Astrocyte (in vitro differentiated cells and primary cell): ENCODE results near the gene SPACA7. TPM values are rescaled to one million over a fixed set of nuclear protein-coding genes. Genes with fewer than 3 reads are reported as not detected.
"Not testable (repeated sequence)": the region's sequence is repeated elsewhere in the genome, so short reads cannot be mapped to it uniquely, and the experiment has no call there.

Experiments
- DNase-seq: peaks from one replicate; pipeline ENCODE4 v3.0.0-alpha.2; 2010; ENCODE audit warnings: low read depth
- FAIRE-seq: peaks from 2 replicates; lab custom pipeline; 2011; peaks lifted over from hg19 to GRCh38; lab: Jason Lieb, UNC
- H2AFZ ChIP-seq: 2 replicates; pipeline ENCODE4 v1.6.0; 2012; ENCODE audit warnings: low read depth, low read length, inconsistent platforms
- H3K27ac ChIP-seq: 2 replicates; pipeline ENCODE4 v1.5.1; 2011; ENCODE audit warnings: low read depth, low read length, inconsistent platforms
- H3K27me3 ChIP-seq: 2 replicates; pipeline ENCODE4 v1.6.0; 2011; ENCODE audit warnings: low read length, inconsistent platforms; ENCODE audit not compliant: insufficient read depth
- H3K36me3 ChIP-seq: 2 replicates; pipeline ENCODE4 v1.5.1; 2011; ENCODE audit warnings: low read length, inconsistent platforms; ENCODE audit not compliant: insufficient read depth
- H3K4me1 ChIP-seq: 2 replicates; pipeline ENCODE4 v1.5.1; 2011; ENCODE audit warnings: low read length, inconsistent platforms; ENCODE audit not compliant: insufficient read depth
- H3K4me2 ChIP-seq: 2 replicates; pipeline ENCODE4 v1.6.0; 2012; ENCODE audit warnings: low read length, inconsistent platforms
- H3K4me3 ChIP-seq: 2 replicates; pipeline ENCODE4 v1.5.1; 2011; ENCODE audit warnings: low read depth, mild to moderate bottlenecking, low read length, inconsistent platforms; ENCODE audit not compliant: insufficient read depth
- H3K79me2 ChIP-seq: 2 replicates; pipeline ENCODE4 v1.6.0; 2012; ENCODE audit warnings: mild to moderate bottlenecking, low read length, inconsistent platforms; ENCODE audit not compliant: insufficient read depth
- H3K9ac ChIP-seq: 2 replicates; pipeline ENCODE4 v1.6.0; 2012; ENCODE audit warnings: mild to moderate bottlenecking, low read length, inconsistent platforms
- H3K9me3 ChIP-seq: 2 replicates; pipeline ENCODE4 v1.5.1; 2012; ENCODE audit warnings: low read depth, mild to moderate bottlenecking, low read length, inconsistent platforms; ENCODE audit not compliant: insufficient read depth
- H4K20me1 ChIP-seq: 2 replicates; pipeline ENCODE4 v1.6.0; 2012; ENCODE audit warnings: low read length, inconsistent platforms; ENCODE audit not compliant: insufficient read depth
- H3K27ac Mint-ChIP-seq: one replicate; pipeline ENCODE4 v1.8.0; 2021; ENCODE audit warnings: mild to moderate bottlenecking, mixed read lengths; ENCODE audit not compliant: unreplicated experiment
- H3K27me3 Mint-ChIP-seq: one replicate; pipeline ENCODE4 v1.8.0; 2021; ENCODE audit warnings: low read depth, mixed read lengths; ENCODE audit not compliant: unreplicated experiment
- H3K36me3 Mint-ChIP-seq: one replicate; pipeline ENCODE4 v1.8.0; 2021; ENCODE audit warnings: low read depth, mixed read lengths; ENCODE audit not compliant: unreplicated experiment
- H3K4me1 Mint-ChIP-seq: one replicate; pipeline ENCODE4 v1.8.0; 2021; ENCODE audit warnings: low read depth, mixed read lengths; ENCODE audit not compliant: unreplicated experiment
- H3K4me3 Mint-ChIP-seq: one replicate; pipeline ENCODE4 v1.8.0; 2021; ENCODE audit warnings: mild to moderate bottlenecking, moderate library complexity, mixed read lengths; ENCODE audit not compliant: unreplicated experiment
- H3K9me3 Mint-ChIP-seq: one replicate; pipeline ENCODE4 v1.8.0; 2021; ENCODE audit warnings: mild to moderate bottlenecking, mixed read lengths; ENCODE audit not compliant: unreplicated experiment
- EZH2 ChIP-seq: IDR thresholded peaks from 2 replicates; pipeline ENCODE4 v1.6.1; 2012; ENCODE audit warnings: mild to moderate bottlenecking, low read length, inconsistent platforms; ENCODE audit not compliant: insufficient read depth
- total RNA-seq: library from RNA; stranded (reverse); gene quantifications from 2 replicates; pipeline ENCODE4 v1.2.1, GENCODE V29; 2021
- TF ChIP-seq, protein P1 (sequence below): IDR thresholded peaks from 2 replicates; pipeline ENCODE4 v1.5.1; 2011; ENCODE audit warnings: low read depth, mild to moderate bottlenecking, inconsistent platforms, low read length, moderate library complexity; ENCODE audit not compliant: insufficient read depth

The SPACA7 gene
- total RNA-seq, 1 donor from 2014 or later = not detected

DNA sequence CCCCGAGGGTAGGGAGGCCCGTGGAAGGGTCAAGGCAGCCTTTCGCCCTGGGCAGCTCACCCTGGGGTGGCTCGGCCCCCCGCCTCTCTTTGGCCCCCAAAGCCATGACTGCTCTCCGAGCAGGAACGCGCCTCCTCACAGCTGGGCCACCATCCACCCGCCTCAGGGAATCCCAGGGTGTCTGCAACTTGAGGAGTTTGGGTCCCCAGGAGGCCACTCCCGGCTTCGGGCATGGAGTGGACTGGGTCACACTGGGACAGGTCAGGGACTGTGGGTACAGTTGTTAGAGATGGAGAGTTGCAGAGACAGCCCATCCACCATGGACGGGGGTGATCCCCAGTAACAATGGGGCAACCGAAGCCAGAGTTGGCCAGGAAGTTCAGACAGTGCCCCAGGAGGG is 19.8 kb downstream of the SPACA7 start:
- H4K20me1 ChIP-seq, H3K27ac Mint-ChIP-seq, H3K4me1 Mint-ChIP-seq, H2AFZ ChIP-seq, H3K27ac ChIP-seq, H3K27me3 ChIP-seq, H3K9me3 ChIP-seq, H3K9ac ChIP-seq, H3K79me2 ChIP-seq, H3K36me3 Mint-ChIP-seq, H3K4me3 Mint-ChIP-seq, FAIRE-seq, DNase-seq, H3K4me2 ChIP-seq, H3K36me3 ChIP-seq, H3K4me1 ChIP-seq, H3K4me3 ChIP-seq: not testable (repeated sequence)
- Mint-ChIP-seq H3K9me3 (peaks cover 10% of the 10 kb centered on the region), H3K27me3 (peaks cover 42% of the 10 kb centered on the region)

DNA sequence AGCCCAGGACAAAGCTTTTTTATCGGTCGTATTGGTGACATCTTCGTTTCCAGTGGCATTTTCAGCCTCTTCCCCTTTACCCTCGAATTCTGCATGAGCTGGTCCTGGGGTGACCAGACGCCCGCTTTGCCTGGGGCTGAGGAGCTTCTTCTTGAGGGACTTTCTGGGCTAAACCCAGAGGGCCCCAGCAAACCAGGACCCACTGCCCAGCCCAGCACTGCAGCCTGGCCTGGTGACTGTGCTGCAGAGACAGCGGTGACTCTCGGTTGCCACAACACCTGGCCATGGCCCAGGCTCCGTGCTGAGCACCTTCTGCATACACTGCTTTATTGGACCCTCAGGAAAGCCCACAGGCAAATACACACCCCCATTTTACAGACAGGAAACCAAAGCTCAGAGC is 21.0 kb downstream of the SPACA7 start:
- Histone ChIP-seq H3K79me2 (no peaks in the 10 kb centered on the region), H3K9me3 (no peaks in the 10 kb centered on the region), H3K4me1 (no peaks in the 10 kb centered on the region), H3K27ac (no peak overlapping the region), H3K4me3 (no peak overlapping the region), H2AFZ (no peak overlapping the region), H3K27me3 (no peaks in the 10 kb centered on the region), H4K20me1 (no peaks in the 10 kb centered on the region), H3K4me2 (no peak overlapping the region), H3K36me3 (no peaks in the 10 kb centered on the region), H3K9ac (no peak overlapping the region)
- Mint-ChIP-seq H3K4me1 (no peaks in the 10 kb centered on the region), H3K4me3 (no peak overlapping the region), H3K27me3 (peaks cover 32% of the 10 kb centered on the region), H3K9me3 (peaks cover 4% of the 10 kb centered on the region), H3K36me3 (no peaks in the 10 kb centered on the region), H3K27ac (no peak overlapping the region)
- TF ChIP-seq EZH2 = no peak
- TF ChIP-seq, protein P1, sequence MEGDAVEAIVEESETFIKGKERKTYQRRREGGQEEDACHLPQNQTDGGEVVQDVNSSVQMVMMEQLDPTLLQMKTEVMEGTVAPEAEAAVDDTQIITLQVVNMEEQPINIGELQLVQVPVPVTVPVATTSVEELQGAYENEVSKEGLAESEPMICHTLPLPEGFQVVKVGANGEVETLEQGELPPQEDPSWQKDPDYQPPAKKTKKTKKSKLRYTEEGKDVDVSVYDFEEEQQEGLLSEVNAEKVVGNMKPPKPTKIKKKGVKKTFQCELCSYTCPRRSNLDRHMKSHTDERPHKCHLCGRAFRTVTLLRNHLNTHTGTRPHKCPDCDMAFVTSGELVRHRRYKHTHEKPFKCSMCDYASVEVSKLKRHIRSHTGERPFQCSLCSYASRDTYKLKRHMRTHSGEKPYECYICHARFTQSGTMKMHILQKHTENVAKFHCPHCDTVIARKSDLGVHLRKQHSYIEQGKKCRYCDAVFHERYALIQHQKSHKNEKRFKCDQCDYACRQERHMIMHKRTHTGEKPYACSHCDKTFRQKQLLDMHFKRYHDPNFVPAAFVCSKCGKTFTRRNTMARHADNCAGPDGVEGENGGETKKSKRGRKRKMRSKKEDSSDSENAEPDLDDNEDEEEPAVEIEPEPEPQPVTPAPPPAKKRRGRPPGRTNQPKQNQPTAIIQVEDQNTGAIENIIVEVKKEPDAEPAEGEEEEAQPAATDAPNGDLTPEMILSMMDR = no peak
- FAIRE-seq = no peak
- no peak for DNase-seq

DNA sequence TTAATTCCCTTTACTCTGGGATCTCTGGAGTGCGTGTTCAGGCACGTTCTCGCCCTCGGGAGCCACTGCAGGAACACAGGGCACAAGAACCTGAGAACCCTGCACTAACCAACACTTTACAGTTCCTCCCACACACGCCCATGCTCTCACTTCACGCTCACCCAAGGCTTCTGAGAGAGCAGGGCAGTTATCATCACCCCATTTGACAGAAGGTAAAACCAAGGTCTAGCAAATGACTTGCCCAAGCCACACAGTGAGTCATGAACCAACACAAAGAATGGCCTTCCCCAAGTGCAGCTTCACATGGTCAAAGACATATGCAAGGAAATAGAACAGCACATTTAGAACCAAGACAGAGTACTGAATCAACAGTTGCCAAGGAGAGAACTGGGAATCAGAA is 22.2 kb downstream of the SPACA7 start:
- not testable (repeated sequence) for H3K9ac ChIP-seq, H3K4me1 ChIP-seq, H3K36me3 ChIP-seq, DNase-seq, H3K4me3 Mint-ChIP-seq, H3K4me2 ChIP-seq, H3K27ac ChIP-seq, H3K27me3 ChIP-seq, H4K20me1 ChIP-seq, H3K4me1 Mint-ChIP-seq, H3K27ac Mint-ChIP-seq, H3K9me3 Mint-ChIP-seq, H3K79me2 ChIP-seq, H3K9me3 ChIP-seq, H3K36me3 Mint-ChIP-seq, H3K4me3 ChIP-seq, H2AFZ ChIP-seq
- FAIRE-seq = peak; percentile 83
- H3K27me3 Mint-ChIP-seq = peaks cover 27% of the 10 kb centered on the region

DNA sequence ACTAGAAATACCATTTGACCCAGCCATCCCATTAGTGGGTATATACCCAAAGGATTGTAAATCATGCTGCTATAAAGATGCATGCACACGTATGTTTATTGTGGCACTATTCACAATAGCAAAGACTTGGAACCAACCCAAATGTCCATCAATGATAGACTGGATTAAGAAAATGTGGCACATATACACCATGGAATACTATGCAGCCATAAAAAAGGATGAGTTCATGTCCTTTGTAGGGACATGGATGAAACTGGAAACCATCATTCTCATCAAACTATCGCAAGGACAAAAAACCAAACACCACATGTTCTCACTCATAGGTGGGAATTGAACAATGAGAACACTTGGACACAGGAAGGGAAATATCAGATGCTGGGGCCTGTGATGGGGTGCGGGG is 33.7 kb downstream of the SPACA7 start:
- H3K27ac ChIP-seq, H3K4me1 ChIP-seq, H2AFZ ChIP-seq, H3K4me1 Mint-ChIP-seq, H3K36me3 ChIP-seq, H4K20me1 ChIP-seq, H3K36me3 Mint-ChIP-seq, H3K79me2 ChIP-seq, H3K27ac Mint-ChIP-seq, H3K4me2 ChIP-seq, FAIRE-seq, H3K9me3 ChIP-seq, H3K9ac ChIP-seq, H3K4me3 Mint-ChIP-seq, DNase-seq, H3K27me3 ChIP-seq, H3K4me3 ChIP-seq: not testable (repeated sequence)
- Mint-ChIP-seq H3K27me3 (peaks cover 13% of the 10 kb centered on the region), H3K9me3 (peaks cover 18% of the 10 kb centered on the region)
